Thyroid gland (tissue), 4 donors: Measurements from ENCODE around the gene DNAJC12.

Source experiments
- CTCF ChIP-seq, 6 experiments: fragments of 200-600 bp in 3 of 6; fragments of 450-650 bp in 3 of 6; sonication (generic) in 3 of 6; IDR thresholded peaks; one replicate each; pipeline ENCODE4 v1.5.1; 2016 to 2019; ENCODE audit warnings: antibody characterized with exemption in 6 of 6, mild to moderate bottlenecking in 2 of 6, inconsistent platforms in 1 of 6, moderate library complexity in 1 of 6
- POLR2A ChIP-seq, 2 donors: fragments of 450-650 bp; IDR thresholded peaks; one replicate each; pipeline ENCODE4 v1.6.1; 2017; ENCODE audit warnings: antibody characterized with exemption in 2 of 2, mild to moderate bottlenecking in 2 of 2, moderate library complexity in 1 of 2

GRCh38 chr10:67804395-67804678 is 33.7 kb downstream of the DNAJC12 start:
- TF ChIP-seq CTCF (IDR thresholded peaks at IDR 0.05) = no peak
- TF ChIP-seq POLR2A (IDR thresholded peaks at IDR 0.05) = no peak
